ENCODE data around the gene NCKAP1. TPM values are rescaled to one million over a fixed set of nuclear protein-coding genes. Genes with fewer than 3 reads are reported as not detected.
"Not testable (repeated sequence)": the region's sequence is repeated elsewhere in the genome, so short reads cannot be mapped to it uniquely, and the experiment has no call there.

The NCKAP1 gene
- total and polyA plus RNA-seq, 2 donors (not counting 1 experiment from before 2014, with no cell fraction given): 141 to 219 TPM

DNA sequence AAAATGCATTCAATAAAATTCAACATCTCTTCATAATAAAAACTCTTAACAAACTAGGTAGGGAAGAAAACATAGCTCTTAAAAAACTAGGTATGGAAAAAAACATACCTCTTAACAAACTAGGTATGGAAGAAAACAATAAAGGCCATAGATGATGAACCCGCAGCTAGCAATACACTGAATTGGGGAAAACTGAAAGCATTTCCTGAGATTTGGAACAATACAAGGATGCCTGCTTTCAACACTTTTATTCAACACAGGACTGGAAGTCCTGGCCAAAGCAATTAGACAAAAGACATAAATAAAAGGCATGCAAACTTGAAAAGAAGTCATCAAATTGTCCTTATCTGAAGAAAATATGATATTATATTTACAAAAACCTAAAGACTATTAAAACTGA is 67.8 kb downstream of the NCKAP1 start:
- Histone ChIP-seq H3K9ac (ENCODE audit: insufficient read depth, low read length) (no peak overlapping the region), H3K4me1 (ENCODE audit: control insufficient read depth, extremely low read depth, insufficient read depth, low read length) (no peaks in the 10 kb centered on the region), H4K20me1 (ENCODE audit: control insufficient read depth, extremely low read depth, insufficient read depth, low read length) (no peaks in the 10 kb centered on the region), H3K27me3 (ENCODE audit: control insufficient read depth, insufficient read depth, low read length) (no peaks in the 10 kb centered on the region), H3K27ac (ENCODE audit: insufficient read depth, low read length) (no peak overlapping the region), H3K4me3 (replicated peaks in 1 of 4; ENCODE audit: control extremely low read depth in 1 of 4, insufficient read depth in 1 of 4, low read depth in 3 of 4, low read length in 4 of 4) (no peak overlapping the region), H3K36me3 (ENCODE audit: control insufficient read depth, insufficient read depth, low read length) (no peaks in the 10 kb centered on the region), H2AFZ (ENCODE audit: low read length) (no peak overlapping the region), H3K4me2 (ENCODE audit: extremely low read depth, insufficient read depth, low read length) (no peak overlapping the region), H3K9me3 (ENCODE audit: control insufficient read depth, insufficient read depth, low read depth, low read length) (no peaks in the 10 kb centered on the region), H3K79me2 (ENCODE audit: control insufficient read depth, insufficient read depth, low read length) (no peaks in the 10 kb centered on the region)
- TF ChIP-seq, protein P1, sequence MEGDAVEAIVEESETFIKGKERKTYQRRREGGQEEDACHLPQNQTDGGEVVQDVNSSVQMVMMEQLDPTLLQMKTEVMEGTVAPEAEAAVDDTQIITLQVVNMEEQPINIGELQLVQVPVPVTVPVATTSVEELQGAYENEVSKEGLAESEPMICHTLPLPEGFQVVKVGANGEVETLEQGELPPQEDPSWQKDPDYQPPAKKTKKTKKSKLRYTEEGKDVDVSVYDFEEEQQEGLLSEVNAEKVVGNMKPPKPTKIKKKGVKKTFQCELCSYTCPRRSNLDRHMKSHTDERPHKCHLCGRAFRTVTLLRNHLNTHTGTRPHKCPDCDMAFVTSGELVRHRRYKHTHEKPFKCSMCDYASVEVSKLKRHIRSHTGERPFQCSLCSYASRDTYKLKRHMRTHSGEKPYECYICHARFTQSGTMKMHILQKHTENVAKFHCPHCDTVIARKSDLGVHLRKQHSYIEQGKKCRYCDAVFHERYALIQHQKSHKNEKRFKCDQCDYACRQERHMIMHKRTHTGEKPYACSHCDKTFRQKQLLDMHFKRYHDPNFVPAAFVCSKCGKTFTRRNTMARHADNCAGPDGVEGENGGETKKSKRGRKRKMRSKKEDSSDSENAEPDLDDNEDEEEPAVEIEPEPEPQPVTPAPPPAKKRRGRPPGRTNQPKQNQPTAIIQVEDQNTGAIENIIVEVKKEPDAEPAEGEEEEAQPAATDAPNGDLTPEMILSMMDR (conservative IDR thresholded peaks at IDR 0.05 in 1 of 2, IDR thresholded peaks at IDR 0.05 in 1 of 2; ENCODE audit: low read depth in 1 of 2, low read length in 2 of 2): no peak
- TF ChIP-seq EZH2 (IDR thresholded peaks at IDR 0.05; ENCODE audit: low read length, missing control alignments): no peak
- DNase-seq (ENCODE audit: low read depth in 2 of 2): no peak

DNA sequence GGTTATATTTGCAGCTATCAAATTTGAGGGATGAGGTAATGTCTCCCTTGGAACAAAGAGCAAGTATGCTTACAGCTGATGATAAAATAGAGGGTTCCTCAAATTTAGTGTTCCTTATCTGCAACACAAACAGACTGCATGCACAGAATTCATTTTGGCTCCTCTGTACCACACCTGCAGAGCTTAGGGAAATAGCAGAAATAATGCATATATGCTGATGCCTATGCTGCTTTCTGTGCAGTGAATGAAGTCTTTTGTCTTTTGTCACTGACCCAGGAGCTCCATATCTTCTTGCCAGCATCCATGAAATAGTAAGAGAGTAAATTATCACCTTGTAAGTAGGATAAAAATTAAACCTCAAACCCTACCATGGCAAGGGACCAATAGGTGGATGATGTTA is 69.8 kb downstream of the NCKAP1 start:
- Histone ChIP-seq H3K4me1 (ENCODE audit: control insufficient read depth, extremely low read depth, insufficient read depth, low read length) (no peaks in the 10 kb centered on the region), H2AFZ (ENCODE audit: low read length) (no peak overlapping the region), H3K79me2 (ENCODE audit: control insufficient read depth, insufficient read depth, low read length) (no peaks in the 10 kb centered on the region), H4K20me1 (ENCODE audit: control insufficient read depth, extremely low read depth, insufficient read depth, low read length) (no peaks in the 10 kb centered on the region), H3K27ac (ENCODE audit: insufficient read depth, low read length) (no peak overlapping the region), H3K4me2 (ENCODE audit: extremely low read depth, insufficient read depth, low read length) (no peak overlapping the region), H3K4me3 (replicated peaks in 1 of 4; ENCODE audit: control extremely low read depth in 1 of 4, insufficient read depth in 1 of 4, low read depth in 3 of 4, low read length in 4 of 4) (no peak overlapping the region), H3K27me3 (ENCODE audit: control insufficient read depth, insufficient read depth, low read length) (no peaks in the 10 kb centered on the region), H3K36me3 (ENCODE audit: control insufficient read depth, insufficient read depth, low read length) (no peaks in the 10 kb centered on the region), H3K9me3 (ENCODE audit: control insufficient read depth, insufficient read depth, low read depth, low read length) (no peaks in the 10 kb centered on the region), H3K9ac (ENCODE audit: insufficient read depth, low read length) (no peak overlapping the region)
- DNase-seq (ENCODE audit: low read depth in 2 of 2): peak in 1 of 2 donors; percentile 14
- no peak for TF ChIP-seq EZH2 (IDR thresholded peaks at IDR 0.05; ENCODE audit: low read length, missing control alignments)
- TF ChIP-seq, protein P1 (conservative IDR thresholded peaks at IDR 0.05 in 1 of 2, IDR thresholded peaks at IDR 0.05 in 1 of 2; ENCODE audit: low read depth in 1 of 2, low read length in 2 of 2): no peak

DNA sequence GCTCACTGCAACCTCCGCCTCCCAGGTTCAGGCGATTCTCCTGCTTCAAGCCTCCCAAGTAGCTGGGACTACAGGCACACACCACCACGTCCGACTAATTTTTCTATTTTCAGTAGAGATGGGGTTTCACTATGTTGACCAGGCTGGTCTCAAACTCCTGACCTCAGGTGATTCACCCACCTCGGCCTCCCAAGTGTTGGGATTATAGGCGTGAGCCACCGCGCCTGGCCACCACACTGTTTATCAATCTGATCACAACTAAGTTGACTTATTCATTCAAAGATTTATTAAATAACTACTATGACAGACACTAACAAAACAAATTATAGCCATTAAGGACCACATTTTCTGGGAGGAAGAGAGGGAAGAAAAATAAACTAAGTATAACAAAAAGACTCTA is 71.9 kb downstream of the NCKAP1 start:
- H3K79me2 ChIP-seq (ENCODE audit: control insufficient read depth, insufficient read depth, low read length); H3K4me1 ChIP-seq (ENCODE audit: control insufficient read depth, extremely low read depth, insufficient read depth, low read length); H3K27ac ChIP-seq (ENCODE audit: insufficient read depth, low read length); H4K20me1 ChIP-seq (ENCODE audit: control insufficient read depth, extremely low read depth, insufficient read depth, low read length); H3K27me3 ChIP-seq (ENCODE audit: control insufficient read depth, insufficient read depth, low read length); DNase-seq (ENCODE audit: low read depth in 2 of 2); H3K4me2 ChIP-seq (ENCODE audit: extremely low read depth, insufficient read depth, low read length); H2AFZ ChIP-seq (ENCODE audit: low read length); H3K36me3 ChIP-seq (ENCODE audit: control insufficient read depth, insufficient read depth, low read length); H3K9me3 ChIP-seq (ENCODE audit: control insufficient read depth, insufficient read depth, low read depth, low read length); H3K4me3 ChIP-seq (replicated peaks in 1 of 4; ENCODE audit: control extremely low read depth in 1 of 4, insufficient read depth in 1 of 4, low read depth in 3 of 4, low read length in 4 of 4); H3K9ac ChIP-seq (ENCODE audit: insufficient read depth, low read length): not testable (repeated sequence)

Data from fibroblast of lung (primary cell).